ENCODE data around the gene DFFB.

Gene DFFB

DNA sequence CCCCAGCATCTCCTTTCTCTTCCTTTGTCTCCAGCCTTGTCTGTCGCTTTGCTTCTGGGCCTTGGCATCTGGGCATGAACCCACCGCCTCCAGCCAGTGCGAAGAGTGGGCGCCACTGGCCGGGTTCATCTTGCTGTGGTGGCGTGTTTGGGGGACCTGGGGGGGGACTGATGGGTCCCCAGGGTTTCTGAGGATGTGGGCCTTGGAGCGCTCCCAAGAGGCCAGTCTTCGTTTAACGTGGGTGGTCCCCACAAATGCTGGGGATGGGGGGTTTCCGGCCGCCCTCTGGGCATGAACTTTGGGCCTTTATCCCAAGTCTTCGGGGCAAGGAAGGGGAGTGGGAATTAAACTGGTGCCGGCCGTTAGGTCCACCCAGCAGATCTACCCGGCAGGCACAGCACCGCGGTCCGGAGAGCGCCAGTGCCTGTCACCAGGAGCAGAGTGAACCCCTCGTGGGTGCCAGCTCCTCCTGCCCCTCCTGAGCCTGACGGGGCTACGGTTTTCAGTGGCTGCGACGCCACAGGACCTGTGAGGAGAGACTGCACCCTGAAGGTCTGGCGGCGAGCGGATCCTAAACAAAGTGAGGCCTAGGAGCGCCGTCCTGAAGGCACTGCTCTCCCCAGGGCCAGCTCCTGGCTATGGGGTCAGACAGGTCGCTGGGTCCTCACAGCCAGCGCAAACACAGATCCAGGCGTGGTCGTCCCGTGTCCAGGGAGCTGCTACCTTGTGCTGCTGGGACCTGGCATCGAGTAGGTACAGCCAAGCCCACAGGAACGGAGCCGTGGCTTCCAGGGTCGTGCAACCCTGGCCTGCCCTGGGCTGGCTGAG is 54.9 kb downstream of the DFFB start:
- POLR2A ChIA-PET, result no interaction called here
- Histone ChIP-seq H3K4me1 (ENCODE audit: control insufficient read depth, insufficient read depth, low read length) (no peaks in the 10 kb centered on the region), H3K9me3 (ENCODE audit: control insufficient read depth, insufficient read depth, low read depth, low read length) (no peaks in the 10 kb centered on the region), H3K36me3 (ENCODE audit: control insufficient read depth in 2 of 2, insufficient read depth in 1 of 2, low read length in 2 of 2) (no peaks in the 10 kb centered on the region), H3K27ac (ENCODE audit: extremely low read depth, low read depth, low read length) (no peak overlapping the region), H3K4me3 (ENCODE audit: low read depth, low read length) (no peak overlapping the region)
- no peak for TF ChIP-seq ZBTB8A (tag by site-specific recombination; IDR thresholded peaks at IDR 0.05)
- TF ChIP-seq ZNF341 (tag by site-specific recombination; IDR thresholded peaks at IDR 0.05; ENCODE audit: low read depth), result no peak
- TF ChIP-seq ZNF600 (tag by site-specific recombination; IDR thresholded peaks at IDR 0.05), result no peak
- TF ChIP-seq, protein P1, sequence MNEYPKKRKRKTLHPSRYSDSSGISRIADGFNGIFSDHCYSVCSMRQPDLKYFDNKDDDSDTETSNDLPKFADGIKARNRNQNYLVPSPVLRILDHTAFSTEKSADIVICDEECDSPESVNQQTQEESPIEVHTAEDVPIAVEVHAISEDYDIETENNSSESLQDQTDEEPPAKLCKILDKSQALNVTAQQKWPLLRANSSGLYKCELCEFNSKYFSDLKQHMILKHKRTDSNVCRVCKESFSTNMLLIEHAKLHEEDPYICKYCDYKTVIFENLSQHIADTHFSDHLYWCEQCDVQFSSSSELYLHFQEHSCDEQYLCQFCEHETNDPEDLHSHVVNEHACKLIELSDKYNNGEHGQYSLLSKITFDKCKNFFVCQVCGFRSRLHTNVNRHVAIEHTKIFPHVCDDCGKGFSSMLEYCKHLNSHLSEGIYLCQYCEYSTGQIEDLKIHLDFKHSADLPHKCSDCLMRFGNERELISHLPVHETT (tag by site-specific recombination; IDR thresholded peaks at IDR 0.05), result no peak
- TF ChIP-seq YY1 (tag by site-specific recombination; IDR thresholded peaks at IDR 0.05), result no peak
- no peak for TF ChIP-seq MZF1 (tag by site-specific recombination; IDR thresholded peaks at IDR 0.05; ENCODE audit: borderline replicate concordance)
- no peak for TF ChIP-seq SP2 (tag by site-specific recombination; IDR thresholded peaks at IDR 0.05)
- CTCF ChIA-PET, result interaction anchor here (1.0 to 1.1 kb wide), 2 partner anchors 9 to 1834 kb away, joined by 3 to 6 read pairs; no protein-coding TSS in a partner anchor

DNA sequence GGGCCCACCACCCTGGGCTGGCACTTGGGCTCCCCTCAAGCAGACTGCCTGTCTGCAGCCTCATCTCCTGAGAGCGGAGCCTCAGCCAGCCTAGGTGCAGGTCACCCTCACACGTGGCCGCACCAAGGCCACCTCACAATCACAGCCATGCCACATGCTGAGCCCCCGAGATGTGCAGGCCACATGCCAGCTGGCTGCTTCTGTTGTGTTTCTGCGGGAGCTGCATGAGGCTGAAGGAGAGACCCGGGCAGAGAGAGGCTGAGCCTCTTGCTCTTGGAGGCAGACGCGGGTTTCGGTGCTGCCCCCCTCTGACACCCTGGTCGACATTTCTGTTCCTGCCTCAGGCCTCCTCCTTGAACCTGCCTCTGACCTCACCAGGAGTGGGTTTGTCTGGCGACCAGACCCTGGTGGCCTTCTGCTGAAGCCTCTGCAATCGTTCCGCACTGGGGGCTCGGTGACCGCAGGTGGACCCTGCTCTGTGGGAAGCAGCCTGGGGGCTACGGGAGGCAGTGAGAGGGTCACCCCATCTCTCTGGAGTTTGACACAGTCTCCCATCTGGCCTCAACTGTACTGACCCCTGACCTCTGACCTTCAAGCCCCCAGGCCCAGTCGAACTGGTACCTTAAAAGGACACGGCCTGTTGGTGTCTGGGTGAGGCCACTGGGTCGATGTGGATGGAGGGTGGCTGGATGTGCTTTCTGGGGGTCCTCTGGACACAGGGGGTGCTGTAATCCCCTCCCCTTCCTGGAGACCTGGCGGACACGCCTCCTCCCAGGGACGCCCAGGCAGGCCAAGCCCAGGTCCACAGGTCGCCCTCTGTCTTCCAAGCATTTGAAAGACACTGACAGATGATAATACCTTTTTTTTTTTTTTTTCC is 55.8 kb downstream of the DFFB start:
- TF ChIP-seq ZNF394 (tag by site-specific recombination; IDR thresholded peaks at IDR 0.05; ENCODE audit: borderline replicate concordance) (no peak), OVOL3 (tag by site-specific recombination; IDR thresholded peaks at IDR 0.05) (no peak), TCF7L2 (IDR thresholded peaks at IDR 0.05; ENCODE audit: borderline replicate concordance, low read depth, low read length) (no peak), BCL11A (tag by site-specific recombination; IDR thresholded peaks at IDR 0.05; ENCODE audit: low read depth) (0 out of 2 replicates have a peak, but pooled peaks have one; percentile 39), ZNF16 (tag by site-specific recombination; IDR thresholded peaks at IDR 0.05; ENCODE audit: low read depth) (no peak)
- TF ChIP-seq, protein P2, sequence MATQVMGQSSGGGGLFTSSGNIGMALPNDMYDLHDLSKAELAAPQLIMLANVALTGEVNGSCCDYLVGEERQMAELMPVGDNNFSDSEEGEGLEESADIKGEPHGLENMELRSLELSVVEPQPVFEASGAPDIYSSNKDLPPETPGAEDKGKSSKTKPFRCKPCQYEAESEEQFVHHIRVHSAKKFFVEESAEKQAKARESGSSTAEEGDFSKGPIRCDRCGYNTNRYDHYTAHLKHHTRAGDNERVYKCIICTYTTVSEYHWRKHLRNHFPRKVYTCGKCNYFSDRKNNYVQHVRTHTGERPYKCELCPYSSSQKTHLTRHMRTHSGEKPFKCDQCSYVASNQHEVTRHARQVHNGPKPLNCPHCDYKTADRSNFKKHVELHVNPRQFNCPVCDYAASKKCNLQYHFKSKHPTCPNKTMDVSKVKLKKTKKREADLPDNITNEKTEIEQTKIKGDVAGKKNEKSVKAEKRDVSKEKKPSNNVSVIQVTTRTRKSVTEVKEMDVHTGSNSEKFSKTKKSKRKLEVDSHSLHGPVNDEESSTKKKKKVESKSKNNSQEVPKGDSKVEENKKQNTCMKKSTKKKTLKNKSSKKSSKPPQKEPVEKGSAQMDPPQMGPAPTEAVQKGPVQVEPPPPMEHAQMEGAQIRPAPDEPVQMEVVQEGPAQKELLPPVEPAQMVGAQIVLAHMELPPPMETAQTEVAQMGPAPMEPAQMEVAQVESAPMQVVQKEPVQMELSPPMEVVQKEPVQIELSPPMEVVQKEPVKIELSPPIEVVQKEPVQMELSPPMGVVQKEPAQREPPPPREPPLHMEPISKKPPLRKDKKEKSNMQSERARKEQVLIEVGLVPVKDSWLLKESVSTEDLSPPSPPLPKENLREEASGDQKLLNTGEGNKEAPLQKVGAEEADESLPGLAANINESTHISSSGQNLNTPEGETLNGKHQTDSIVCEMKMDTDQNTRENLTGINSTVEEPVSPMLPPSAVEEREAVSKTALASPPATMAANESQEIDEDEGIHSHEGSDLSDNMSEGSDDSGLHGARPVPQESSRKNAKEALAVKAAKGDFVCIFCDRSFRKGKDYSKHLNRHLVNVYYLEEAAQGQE (tag by site-specific recombination; IDR thresholded peaks at IDR 0.05), result no peak
- TF ChIP-seq, protein P3, sequence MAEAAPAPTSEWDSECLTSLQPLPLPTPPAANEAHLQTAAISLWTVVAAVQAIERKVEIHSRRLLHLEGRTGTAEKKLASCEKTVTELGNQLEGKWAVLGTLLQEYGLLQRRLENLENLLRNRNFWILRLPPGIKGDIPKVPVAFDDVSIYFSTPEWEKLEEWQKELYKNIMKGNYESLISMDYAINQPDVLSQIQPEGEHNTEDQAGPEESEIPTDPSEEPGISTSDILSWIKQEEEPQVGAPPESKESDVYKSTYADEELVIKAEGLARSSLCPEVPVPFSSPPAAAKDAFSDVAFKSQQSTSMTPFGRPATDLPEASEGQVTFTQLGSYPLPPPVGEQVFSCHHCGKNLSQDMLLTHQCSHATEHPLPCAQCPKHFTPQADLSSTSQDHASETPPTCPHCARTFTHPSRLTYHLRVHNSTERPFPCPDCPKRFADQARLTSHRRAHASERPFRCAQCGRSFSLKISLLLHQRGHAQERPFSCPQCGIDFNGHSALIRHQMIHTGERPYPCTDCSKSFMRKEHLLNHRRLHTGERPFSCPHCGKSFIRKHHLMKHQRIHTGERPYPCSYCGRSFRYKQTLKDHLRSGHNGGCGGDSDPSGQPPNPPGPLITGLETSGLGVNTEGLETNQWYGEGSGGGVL (tag by site-specific recombination; IDR thresholded peaks at IDR 0.05), result no peak
- TF ChIP-seq, protein P4, sequence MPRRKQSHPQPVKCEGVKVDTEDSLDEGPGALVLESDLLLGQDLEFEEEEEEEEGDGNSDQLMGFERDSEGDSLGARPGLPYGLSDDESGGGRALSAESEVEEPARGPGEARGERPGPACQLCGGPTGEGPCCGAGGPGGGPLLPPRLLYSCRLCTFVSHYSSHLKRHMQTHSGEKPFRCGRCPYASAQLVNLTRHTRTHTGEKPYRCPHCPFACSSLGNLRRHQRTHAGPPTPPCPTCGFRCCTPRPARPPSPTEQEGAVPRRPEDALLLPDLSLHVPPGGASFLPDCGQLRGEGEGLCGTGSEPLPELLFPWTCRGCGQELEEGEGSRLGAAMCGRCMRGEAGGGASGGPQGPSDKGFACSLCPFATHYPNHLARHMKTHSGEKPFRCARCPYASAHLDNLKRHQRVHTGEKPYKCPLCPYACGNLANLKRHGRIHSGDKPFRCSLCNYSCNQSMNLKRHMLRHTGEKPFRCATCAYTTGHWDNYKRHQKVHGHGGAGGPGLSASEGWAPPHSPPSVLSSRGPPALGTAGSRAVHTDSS (tag by site-specific recombination; IDR thresholded peaks at IDR 0.05), result no peak
- ChIA-PET POLR2A (interaction anchor here (0.7 kb wide), 1 partner anchor 411 kb away, joined by 7 read pairs; no protein-coding TSS in a partner anchor), CTCF (interaction anchor here (0.7 kb wide), 1 partner anchor 530 kb away, joined by 3 read pairs; no protein-coding TSS in a partner anchor)
- Histone ChIP-seq H3K9me3 (ENCODE audit: control insufficient read depth, insufficient read depth, low read depth, low read length) (no peaks in the 10 kb centered on the region), H3K27ac (ENCODE audit: extremely low read depth, low read depth, low read length) (no peak overlapping the region), H3K36me3 (ENCODE audit: control insufficient read depth in 2 of 2, insufficient read depth in 1 of 2, low read length in 2 of 2) (no peaks in the 10 kb centered on the region), H3K4me3 (ENCODE audit: low read depth, low read length) (no peak overlapping the region), H3K4me1 (ENCODE audit: control insufficient read depth, insufficient read depth, low read length) (no peaks in the 10 kb centered on the region)

All from HEK293 (cell line).